ENCODE data around the gene IMPA2.
"Not testable (repeated sequence)": the region's sequence is repeated elsewhere in the genome, so short reads cannot be mapped to it uniquely, and the experiment has no call there.

Gene IMPA2

GRCh38 chr18:12028040-12028628 lies 46.8 kb downstream of the IMPA2 start:
- in situ Hi-C loops (cut with MboI; ENCODE audit: low sequenced_read_pairs): no loop called here

- in situ Hi-C loops (cut with MboI; ENCODE audit: low sequenced_read_pairs): no loop called here
Measured at GRCh38 chr18:12028674-12029073, 47.4 kb downstream of the IMPA2 start.

GRCh38 chr18:12029786-12030584 lies 48.7 kb downstream of the IMPA2 start:
- in situ Hi-C loops (cut with MboI; ENCODE audit: low sequenced_read_pairs): no loop called here

- in situ Hi-C loops (cut with MboI; ENCODE audit: low sequenced_read_pairs): no loop called here
Measured at GRCh38 chr18:12030670-12031069, 49.4 kb downstream of the IMPA2 start.

- in situ Hi-C loops (cut with MboI; ENCODE audit: low sequenced_read_pairs): no loop called here
Measured at GRCh38 chr18:12031181-12031580, 49.9 kb downstream of the IMPA2 start.

GRCh38 chr18:12031846-12032245 lies 50.5 kb downstream of the IMPA2 start:
- in situ Hi-C loops (cut with MboI; ENCODE audit: low sequenced_read_pairs): no loop called here

- in situ Hi-C loops (cut with MboI; ENCODE audit: low sequenced_read_pairs): no loop called here
Measured at GRCh38 chr18:12032786-12033642, 51.7 kb downstream of the IMPA2 start.

- in situ Hi-C loops (cut with MboI; ENCODE audit: low sequenced_read_pairs): no loop called here
Measured at GRCh38 chr18:12033643-12034025, 52.3 kb downstream of the IMPA2 start.

- in situ Hi-C loops (cut with MboI; ENCODE audit: low sequenced_read_pairs): no loop called here
Measured at GRCh38 chr18:12034241-12035100, 53.2 kb downstream of the IMPA2 start.

GRCh38 chr18:12035481-12035880 lies 54.2 kb downstream of the IMPA2 start:
- in situ Hi-C loops (cut with MboI; ENCODE audit: low sequenced_read_pairs): no loop called here

GRCh38 chr18:12036201-12036751 lies 55.0 kb downstream of the IMPA2 start:
- in situ Hi-C loops (cut with MboI; ENCODE audit: low sequenced_read_pairs): no loop called here

- in situ Hi-C loops (cut with MboI; ENCODE audit: low sequenced_read_pairs): no loop called here
Measured at GRCh38 chr18:12038082-12038638, 56.9 kb downstream of the IMPA2 start.

GRCh38 chr18:12038639-12039539 lies 57.6 kb downstream of the IMPA2 start:
- in situ Hi-C loops (cut with MboI; ENCODE audit: low sequenced_read_pairs): no loop called here

- in situ Hi-C loops (cut with MboI; ENCODE audit: low sequenced_read_pairs): not testable (repeated sequence)
Measured at GRCh38 chr18:12039540-12039930, 58.2 kb downstream of the IMPA2 start.

GRCh38 chr18:12041561-12041960 lies 60.3 kb downstream of the IMPA2 start:
- in situ Hi-C loops (cut with MboI; ENCODE audit: low sequenced_read_pairs): no loop called here

- in situ Hi-C loops (cut with MboI; ENCODE audit: low sequenced_read_pairs): no loop called here
Measured at GRCh38 chr18:12043811-12044210, 62.5 kb downstream of the IMPA2 start.

GRCh38 chr18:12044591-12044990 lies 63.3 kb downstream of the IMPA2 start:
- in situ Hi-C loops (cut with MboI; ENCODE audit: low sequenced_read_pairs): no loop called here

- in situ Hi-C loops (cut with MboI; ENCODE audit: low sequenced_read_pairs): no loop called here
Measured at GRCh38 chr18:12046046-12046750, 64.9 kb downstream of the IMPA2 start.

All from hTERT RPE-1 (cell line).